ENCODE results near the gene KDM4C.

KDM4C gene

GRCh38 chr9:6969805-6970204 lies 212.0 kb downstream of the KDM4C start:
- Mint-ChIP-seq H3K27me3 (ENCODE audit: low read depth, poor library complexity) (no peaks in the 10 kb centered on the region), H3K4me1 (no peaks in the 10 kb centered on the region), H3K4me3 (no peak overlapping the region), H3K27ac (peak overlapping the region; percentile 36), H3K9me3 (no peaks in the 10 kb centered on the region), H3K36me3 (ENCODE audit: low read depth) (no peaks in the 10 kb centered on the region)
- TF ChIP-seq CTCF (IDR thresholded peaks at IDR 0.05): no peak
- no peak for DNase-seq

GRCh38 chr9:6973089-6973488 lies 215.3 kb downstream of the KDM4C start:
- Mint-ChIP-seq H3K27ac (no peak overlapping the region), H3K27me3 (ENCODE audit: low read depth, poor library complexity) (no peaks in the 10 kb centered on the region), H3K36me3 (ENCODE audit: low read depth) (no peaks in the 10 kb centered on the region), H3K4me1 (no peaks in the 10 kb centered on the region), H3K9me3 (no peaks in the 10 kb centered on the region), H3K4me3 (no peak overlapping the region)
- no peak for TF ChIP-seq CTCF (IDR thresholded peaks at IDR 0.05)
- no peak for DNase-seq

- Mint-ChIP-seq H3K4me3 (no peak overlapping the region), H3K36me3 (ENCODE audit: low read depth) (no peaks in the 10 kb centered on the region), H3K27ac (no peak overlapping the region), H3K4me1 (peaks cover 5% of the 10 kb centered on the region), H3K27me3 (ENCODE audit: low read depth, poor library complexity) (no peaks in the 10 kb centered on the region), H3K9me3 (no peaks in the 10 kb centered on the region)
- no peak for TF ChIP-seq CTCF (IDR thresholded peaks at IDR 0.05)
- no peak for DNase-seq
Measured at GRCh38 chr9:6973762-6974161, 216.0 kb downstream of the KDM4C start.

- no peaks in the 10 kb centered on the region for H3K9me3 Mint-ChIP-seq
- H3K4me3 Mint-ChIP-seq: no peak overlapping the region
- no peaks in the 10 kb centered on the region for H3K36me3 Mint-ChIP-seq (ENCODE audit: low read depth)
- no peaks in the 10 kb centered on the region for H3K27me3 Mint-ChIP-seq (ENCODE audit: low read depth, poor library complexity)
- no peak overlapping the region for H3K27ac Mint-ChIP-seq
- H3K4me1 Mint-ChIP-seq: peaks cover 5% of the 10 kb centered on the region
- TF ChIP-seq CTCF (IDR thresholded peaks at IDR 0.05): no peak
- no peak for DNase-seq
Measured at GRCh38 chr9:6975198-6975597, 217.4 kb downstream of the KDM4C start.

GRCh38 chr9:6977761-6978160 lies 220.0 kb downstream of the KDM4C start:
- no peak overlapping the region for H3K4me3 Mint-ChIP-seq
- no peaks in the 10 kb centered on the region for H3K36me3 Mint-ChIP-seq (ENCODE audit: low read depth)
- H3K27ac Mint-ChIP-seq: no peak overlapping the region
- peaks cover 5% of the 10 kb centered on the region for H3K4me1 Mint-ChIP-seq
- no peak for DNase-seq
- H3K27me3 Mint-ChIP-seq (ENCODE audit: low read depth, poor library complexity): no peaks in the 10 kb centered on the region
- no peak for TF ChIP-seq CTCF (IDR thresholded peaks at IDR 0.05)
- H3K9me3 Mint-ChIP-seq: no peaks in the 10 kb centered on the region

- H3K27ac Mint-ChIP-seq: peak overlapping the region; percentile 7
- peaks cover 5% of the 10 kb centered on the region for H3K4me1 Mint-ChIP-seq
- H3K9me3 Mint-ChIP-seq: no peaks in the 10 kb centered on the region
Measured at GRCh38 chr9:6978591-6978990, 220.8 kb downstream of the KDM4C start.

More at GRCh38 chr9:6978591-6978990, 220.8 kb downstream of the KDM4C start:
- Mint-ChIP-seq H3K36me3 (ENCODE audit: low read depth) (peaks cover 4% of the 10 kb centered on the region), H3K27me3 (ENCODE audit: low read depth, poor library complexity) (no peaks in the 10 kb centered on the region), H3K4me3 (no peak overlapping the region)
- no peak for TF ChIP-seq CTCF (IDR thresholded peaks at IDR 0.05)
- DNase-seq: no peak

All from nephron progenitor cell (in vitro differentiated cells).